ENCODE data around the gene YAP1.

The YAP1 gene

DNA sequence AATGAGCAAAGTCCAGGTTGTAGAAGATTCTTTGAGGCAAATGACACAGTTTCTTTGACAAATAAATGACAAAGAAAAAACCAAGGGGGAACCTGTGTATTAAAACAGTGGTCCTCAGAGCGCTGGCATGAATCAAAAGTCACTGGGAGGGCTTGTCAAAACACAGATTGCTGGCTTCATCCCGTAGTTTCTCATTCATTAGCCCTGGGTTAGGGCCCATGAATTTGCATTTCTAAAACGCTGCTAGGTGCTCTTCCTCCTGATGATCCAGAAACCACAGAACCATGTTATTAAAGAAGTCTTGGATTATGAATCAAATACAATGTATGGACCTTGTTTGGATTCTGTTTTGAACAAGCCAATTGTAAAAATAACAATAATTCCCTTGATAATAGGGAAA is 92.7 kb downstream of the YAP1 start:
- DNase-seq, result no peak

DNA sequence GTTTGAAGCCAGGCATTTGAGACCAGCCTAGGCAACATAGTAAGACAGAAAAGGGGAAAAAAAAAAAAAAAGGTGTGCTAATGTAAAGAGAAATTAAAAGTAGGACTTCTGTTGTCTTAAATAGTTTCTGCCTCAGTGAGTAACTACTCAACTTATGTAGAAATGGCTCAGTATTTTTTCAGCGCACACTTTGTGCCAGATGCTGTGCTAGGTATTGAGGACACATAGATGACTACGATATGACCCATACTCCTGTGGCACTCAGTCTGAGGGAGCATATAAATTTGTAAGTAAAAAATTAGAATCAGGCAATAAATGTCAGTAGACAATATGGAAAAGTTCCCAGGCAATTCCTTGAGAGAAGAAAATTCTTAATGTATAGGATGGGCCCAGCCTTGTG is 93.9 kb downstream of the YAP1 start:
- DNase-seq, result no peak

- no peak for DNase-seq
Observed at GRCh38 chr11:102205805-102206204, 95.6 kb downstream of the YAP1 start.

- no peak for DNase-seq
Observed at GRCh38 chr11:102208835-102209234, 98.6 kb downstream of the YAP1 start.

GRCh38 chr11:102214623-102215022 is 104.4 kb downstream of the YAP1 start:
- no peak for DNase-seq

DNA sequence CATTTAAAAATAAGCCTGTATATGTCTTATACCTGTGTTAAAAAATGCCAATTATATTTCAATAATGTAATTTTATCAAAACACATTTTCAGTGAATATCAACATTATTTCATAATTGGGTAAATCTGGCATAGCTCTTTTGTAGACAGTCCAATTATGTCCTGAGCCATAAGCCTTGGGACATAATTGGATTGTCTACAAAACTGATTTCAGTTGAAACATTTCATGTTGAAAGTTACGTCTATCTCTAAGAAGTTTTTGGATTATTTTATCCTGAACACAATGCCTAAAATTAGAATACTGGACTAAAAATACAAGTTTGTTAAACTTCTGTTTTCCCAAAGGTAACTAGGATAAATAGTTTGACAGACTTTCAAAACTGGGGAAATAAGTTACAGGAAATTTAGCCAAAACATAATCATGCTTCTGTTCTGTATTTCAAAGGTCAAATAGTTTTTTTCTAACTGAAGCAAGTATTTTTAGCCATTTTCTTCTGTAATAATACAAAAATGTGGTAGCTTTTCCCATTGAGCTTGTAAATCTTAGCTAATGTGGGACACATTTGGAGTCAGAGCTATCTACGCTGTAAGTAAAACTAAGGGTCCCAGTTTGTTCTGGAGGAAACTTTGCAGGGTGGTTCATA is 106.3 kb downstream of the YAP1 start:
- no peak for DNase-seq

GRCh38 chr11:102220728-102221467 is 110.7 kb downstream of the YAP1 start:
- DNase-seq, result no peak

DNA sequence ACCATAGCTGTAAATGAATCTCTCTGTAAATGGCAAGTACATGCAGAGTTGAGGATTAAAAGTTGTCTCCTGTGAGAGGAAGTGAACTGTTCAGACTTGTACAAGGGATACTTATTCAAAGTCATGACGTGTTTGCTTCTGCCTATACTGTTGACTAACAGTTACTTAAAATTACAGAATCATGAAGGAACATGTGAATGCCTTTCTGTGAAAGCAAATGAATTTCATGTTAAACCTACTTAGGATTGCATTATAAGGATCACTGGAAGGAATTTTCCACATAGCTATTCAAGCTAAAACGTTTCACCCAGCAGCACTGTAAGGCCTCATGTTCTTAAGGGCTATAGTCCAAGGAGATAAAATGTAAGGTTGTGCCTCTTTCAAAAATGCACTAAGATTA is 113.6 kb downstream of the YAP1 start:
- no peak for DNase-seq

DNA sequence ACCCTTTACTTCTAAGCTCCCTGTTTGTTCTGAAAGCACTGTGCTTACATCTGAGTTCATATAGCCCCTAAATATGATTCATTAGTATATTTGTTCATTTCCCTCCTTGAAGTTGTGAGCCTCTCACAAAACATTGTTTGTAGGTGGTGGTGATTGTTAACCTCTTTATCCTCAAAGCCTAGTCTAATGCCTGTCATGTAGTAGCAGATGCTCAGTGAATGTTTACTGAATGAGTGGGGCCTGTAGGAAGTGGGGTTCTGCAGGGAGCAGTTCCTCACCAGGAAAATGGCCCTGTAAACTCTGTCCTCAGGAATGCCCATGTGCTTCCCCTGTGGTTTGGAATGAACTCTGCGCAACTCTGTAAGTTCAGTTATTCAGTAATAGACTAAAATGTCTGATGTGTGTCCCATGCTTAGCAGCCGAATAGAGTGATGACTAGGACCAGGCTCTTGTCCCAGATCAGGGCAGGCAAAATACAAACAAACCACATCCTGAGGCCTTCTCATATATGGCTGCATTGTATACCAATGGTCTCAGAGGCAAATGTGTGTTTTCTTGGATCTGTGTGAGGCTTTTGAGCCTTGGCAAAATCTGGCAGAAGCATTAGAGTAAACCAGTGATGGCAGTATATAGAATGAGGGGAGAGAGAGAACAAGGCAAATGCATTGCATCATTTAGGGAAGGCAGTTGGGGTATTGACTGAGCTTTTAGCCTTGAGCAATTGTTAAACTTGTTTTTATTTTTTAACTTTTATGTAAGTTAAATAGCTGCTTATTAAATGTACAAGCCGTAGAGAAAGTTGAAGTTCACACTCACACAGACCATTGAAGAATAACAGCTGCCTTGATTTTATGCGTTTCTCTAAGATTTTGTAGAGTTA is 115.7 kb downstream of the YAP1 start:
- DNase-seq, result no peak

DNA sequence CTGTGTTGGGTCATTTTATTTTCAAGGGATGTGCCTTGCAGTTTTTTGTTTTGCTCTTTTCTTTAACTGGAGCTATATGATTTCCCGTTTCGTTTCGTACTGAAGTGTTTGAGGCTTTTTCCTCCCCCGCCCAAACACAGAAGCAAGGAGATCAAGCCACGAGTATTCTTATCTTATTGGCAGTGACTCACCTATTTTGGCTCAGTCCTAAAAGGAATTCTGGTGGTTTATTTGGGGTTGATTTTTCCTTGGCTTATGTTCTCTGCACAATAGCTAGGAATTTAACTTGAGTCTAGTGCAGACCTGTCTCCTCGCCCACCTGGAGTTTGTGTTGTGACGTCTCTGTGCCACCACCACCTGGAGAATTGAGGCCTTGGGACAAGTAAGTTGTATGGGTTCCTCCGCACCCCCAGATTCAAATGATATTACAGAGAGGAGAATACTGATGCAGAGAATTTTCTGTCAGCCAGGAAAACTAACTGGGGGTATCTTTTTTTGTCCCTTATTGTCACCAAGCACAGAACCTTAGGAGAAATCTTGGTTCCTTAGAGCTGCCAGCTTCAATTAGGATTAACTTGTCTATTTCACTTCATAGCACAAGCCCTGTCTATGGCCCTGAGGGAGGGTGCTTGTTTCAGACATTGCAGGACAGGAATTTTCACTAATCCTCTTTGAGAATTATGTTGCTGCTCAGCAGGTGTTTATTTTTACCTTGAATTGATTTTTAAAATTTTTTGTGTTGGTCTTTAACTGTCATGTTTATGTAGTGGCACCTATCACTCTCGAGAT is 116.6 kb downstream of the YAP1 start:
- DNase-seq, result no peak

- DNase-seq, result no peak
Observed at GRCh38 chr11:102229510-102230123, 119.4 kb downstream of the YAP1 start.

GRCh38 chr11:102230186-102230585 is 119.9 kb downstream of the YAP1 start:
- DNase-seq, result no peak

- no peak for DNase-seq
Observed at GRCh38 chr11:102230911-102231310, 120.7 kb downstream of the YAP1 start.

DNA sequence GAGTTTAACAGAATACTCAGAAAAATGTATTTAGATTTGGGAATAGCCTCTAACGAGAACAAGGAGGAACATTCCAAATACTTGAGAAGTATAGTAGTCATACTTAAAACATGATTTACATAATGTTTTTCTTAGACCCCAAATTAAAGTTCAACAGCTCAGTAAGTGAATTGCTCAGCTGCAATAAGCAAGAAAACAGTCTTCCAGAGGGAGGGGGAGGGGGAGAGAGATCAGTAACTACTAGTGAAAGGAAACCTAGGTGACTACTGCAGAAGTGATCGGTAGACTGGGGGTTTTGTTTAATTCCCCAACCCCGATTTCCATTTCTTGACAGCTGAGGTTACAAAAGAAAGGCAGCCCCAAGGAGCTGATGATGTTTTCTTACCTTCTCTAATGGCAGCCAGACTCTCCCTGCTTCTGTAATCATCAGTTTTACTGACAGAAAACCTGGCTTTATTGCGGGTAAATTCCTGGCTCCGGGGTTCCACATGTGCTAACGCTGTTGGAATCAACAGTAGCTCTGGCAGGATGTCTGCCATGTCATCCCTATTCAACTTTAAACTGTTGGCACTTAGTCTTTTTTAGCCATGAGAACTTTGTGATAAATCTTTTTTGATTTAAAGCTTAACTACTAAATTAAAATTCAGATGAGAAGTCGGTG is 124.7 kb downstream of the YAP1 start:
- DNase-seq, result no peak

- no peak for DNase-seq
Observed at GRCh38 chr11:102237096-102237735, 127.0 kb downstream of the YAP1 start.

DNA sequence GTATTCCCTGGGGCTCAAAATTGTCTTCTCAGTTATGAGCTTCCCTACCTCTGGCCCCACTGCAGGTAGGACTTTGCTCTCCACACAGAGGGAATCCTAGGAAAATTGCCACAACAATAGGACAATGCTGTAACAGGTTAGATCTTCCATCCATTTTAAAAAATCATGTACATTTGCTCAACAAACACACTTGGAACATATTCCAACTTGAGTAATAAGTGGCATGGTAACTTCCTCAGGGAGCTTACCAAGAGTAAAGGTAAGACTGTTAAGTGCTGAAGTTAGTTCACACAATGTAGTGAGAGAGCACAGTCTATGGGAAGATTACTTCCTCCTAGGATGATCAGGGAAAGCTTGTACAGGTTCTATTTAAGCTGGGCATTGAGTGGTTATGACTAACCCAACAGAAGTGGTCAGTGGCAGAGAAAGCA is 128.2 kb downstream of the YAP1 start:
- no peak for DNase-seq

- no peak for DNase-seq
Observed at GRCh38 chr11:102239448-102239847, 129.2 kb downstream of the YAP1 start.

DNA sequence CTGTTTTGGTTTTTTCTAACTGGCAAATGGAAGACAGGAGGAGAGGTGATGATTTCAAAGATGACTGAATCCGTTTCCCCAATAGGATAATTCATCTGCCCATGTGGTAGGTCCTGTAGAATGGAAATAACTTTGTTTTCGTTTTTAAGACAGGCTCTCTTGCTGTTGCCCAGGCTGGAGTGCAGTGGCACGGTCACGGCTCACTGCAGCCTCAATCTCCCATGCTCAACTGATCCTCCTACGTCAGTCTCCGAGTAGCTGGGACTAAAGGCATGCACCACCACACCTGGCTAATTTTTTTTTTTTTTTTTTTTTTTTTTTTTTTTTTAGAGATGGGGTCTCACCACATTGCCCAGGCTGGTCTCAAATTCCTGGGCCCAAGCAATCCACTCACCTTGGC is 129.7 kb downstream of the YAP1 start:
- no peak for DNase-seq

- no peak for DNase-seq
Observed at GRCh38 chr11:102240502-102240901, 130.3 kb downstream of the YAP1 start.

DNA sequence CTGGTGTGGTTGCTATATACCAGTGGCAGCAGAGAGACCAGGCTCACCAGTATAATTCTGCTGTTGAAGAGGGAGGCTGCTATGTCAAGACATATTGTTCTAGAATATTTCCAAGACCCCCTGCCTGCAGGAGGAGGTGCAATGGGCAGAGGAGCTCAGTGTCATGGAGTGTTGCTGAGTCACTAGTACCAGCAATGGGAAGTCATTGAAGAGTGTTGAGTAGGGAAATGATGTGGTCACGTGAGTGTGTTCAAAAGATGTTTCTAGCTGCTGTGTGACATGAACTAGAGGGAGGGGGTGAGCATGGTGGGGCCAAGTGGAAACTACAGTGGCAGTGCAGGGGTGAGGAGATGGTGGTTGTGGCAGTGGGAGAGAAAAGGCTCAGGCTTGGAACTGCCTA is 130.8 kb downstream of the YAP1 start:
- no peak for DNase-seq

- no peak for DNase-seq
Observed at GRCh38 chr11:102243399-102243884, 133.2 kb downstream of the YAP1 start.
